HG03045 (cell line): Measurements from ENCODE around the gene TTC28.
"Not testable (repeated sequence)": the region's sequence is repeated elsewhere in the genome, so short reads cannot be mapped to it uniquely, and the experiment has no call there.

Experiments used
- ATAC-seq: cut with Tn5 transposase; IDR thresholded peaks from one replicate; pipeline ENCODE4 v1.9.1; 2021; ENCODE audit warnings: mild to moderate bottlenecking, moderate library complexity; ENCODE audit not compliant: unreplicated experiment

TTC28 gene

DNA sequence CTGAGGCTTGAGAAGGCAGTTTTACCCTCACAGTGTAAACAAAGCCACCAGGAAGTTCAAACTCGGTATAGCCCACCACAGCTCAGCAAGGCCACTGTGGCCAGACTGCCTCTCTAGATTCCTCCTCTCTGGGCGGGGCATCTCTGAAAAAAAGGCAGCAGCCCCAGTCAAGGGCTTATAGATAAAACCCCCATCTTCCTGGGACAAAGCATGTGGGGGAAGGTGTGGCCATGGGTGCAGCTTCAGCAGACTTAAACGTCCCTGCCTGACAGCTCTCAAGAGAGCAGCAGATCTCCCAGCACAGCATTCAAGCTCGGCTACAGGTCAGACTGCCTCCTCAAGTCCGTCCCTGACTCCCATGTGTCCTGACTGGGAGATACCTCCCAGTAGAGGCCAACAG, 69.7 kb downstream of the TTC28 start:
- no peak for ATAC-seq

- no peak for ATAC-seq
Observed at GRCh38 chr22:28608546-28608945, 71.1 kb downstream of the TTC28 start.

- no peak for ATAC-seq
Observed at GRCh38 chr22:28607795-28608194, 71.8 kb downstream of the TTC28 start.

DNA sequence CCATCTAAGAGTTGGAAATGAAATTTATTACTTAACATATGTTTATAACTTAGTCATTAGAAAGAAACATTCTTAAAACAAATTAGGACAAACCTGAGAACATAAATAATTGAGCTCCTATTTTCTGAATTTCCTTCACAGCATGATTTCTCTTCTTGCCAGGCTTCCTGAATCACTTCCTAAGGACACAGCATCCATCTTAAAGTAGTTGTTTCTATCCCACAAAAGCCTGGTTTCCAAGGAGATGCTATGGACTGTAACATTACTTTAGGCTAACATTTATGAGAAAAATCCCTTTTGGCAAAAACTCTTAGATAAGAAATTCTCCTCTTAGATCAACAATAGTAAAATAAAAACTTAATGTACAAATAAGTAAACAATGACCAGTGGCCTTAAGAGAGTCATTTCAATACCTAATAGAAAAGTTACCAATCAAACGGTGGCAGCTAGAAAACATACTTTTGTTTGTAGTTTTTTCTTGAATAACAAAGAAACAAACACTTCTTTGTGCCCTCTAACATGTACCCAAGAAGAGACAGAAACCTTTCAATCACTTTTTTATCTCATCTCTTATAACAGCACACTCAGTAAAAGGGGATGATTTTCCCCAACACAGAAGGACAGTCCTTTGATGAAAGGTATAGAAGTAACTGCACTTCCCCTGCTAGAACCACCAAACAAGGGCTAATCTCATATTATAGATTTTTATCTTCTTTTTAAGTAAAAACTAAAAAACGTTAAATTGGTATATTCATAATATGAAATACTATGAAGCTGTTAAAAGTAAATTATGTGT, 74.5 kb downstream of the TTC28 start:
- no peak for ATAC-seq

DNA sequence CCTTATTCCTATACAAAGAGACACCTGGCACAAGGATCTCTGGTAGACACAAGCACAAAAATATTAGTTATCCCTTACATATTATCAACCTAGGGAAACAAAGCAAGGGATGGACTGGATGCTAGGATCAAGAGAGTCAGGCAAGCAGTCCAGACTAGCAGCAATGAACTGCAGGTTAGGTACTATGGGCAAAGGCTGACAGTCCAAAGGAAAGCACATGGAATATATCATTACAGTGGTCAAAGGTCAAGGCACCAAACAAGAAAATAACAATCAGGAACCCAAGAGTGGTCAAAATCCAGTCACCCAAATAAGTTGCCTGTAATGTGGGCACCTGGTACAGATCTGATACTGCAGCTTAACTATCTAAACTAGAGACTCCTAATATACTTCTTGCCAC, 77.7 kb downstream of the TTC28 start:
- ATAC-seq: no peak

DNA sequence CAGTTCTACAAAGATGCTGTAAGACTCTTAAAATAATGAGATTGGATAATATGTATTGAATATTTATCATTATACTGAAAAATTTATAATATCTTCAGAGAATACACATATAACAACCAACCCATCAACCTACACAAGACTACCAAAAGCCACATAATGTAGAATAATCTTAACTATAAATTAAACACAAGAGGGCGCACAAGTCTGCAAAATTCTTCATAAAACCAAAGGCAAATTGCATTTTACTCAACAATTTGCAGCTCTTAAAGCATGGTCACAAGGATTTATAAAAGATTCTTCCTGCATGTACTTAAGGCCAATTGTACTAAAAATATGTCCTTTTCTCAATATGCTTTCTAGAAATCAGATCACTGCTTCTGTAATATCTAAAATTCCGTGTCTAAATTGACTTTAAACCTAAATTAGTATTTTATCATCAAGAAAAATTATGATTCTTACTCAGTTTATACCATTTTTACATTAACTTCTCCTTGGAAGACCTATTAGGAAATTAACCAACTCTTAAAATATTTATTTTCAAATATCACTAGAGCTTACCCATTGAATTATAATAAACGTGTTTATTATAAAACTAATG, 79.0 kb downstream of the TTC28 start:
- ATAC-seq: no peak

DNA sequence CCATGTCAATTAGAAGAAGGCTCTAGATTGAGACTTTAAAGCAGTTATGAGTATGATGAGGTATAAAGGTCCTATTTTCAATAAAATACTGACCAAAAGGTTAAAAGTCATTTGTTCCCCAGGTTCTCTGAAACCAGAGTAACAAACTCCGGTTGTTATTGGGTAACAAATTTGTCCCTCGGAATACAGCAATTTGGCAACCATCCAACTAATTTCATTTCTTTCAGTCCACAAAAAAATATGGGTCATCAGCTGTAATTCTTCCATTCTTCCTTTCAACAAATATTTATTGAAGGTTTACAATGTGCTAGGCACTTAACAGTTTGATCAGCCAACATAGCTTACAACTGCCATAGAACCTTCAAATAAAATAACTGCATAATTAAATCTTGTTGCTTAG, 79.9 kb downstream of the TTC28 start:
- ATAC-seq: no peak

DNA sequence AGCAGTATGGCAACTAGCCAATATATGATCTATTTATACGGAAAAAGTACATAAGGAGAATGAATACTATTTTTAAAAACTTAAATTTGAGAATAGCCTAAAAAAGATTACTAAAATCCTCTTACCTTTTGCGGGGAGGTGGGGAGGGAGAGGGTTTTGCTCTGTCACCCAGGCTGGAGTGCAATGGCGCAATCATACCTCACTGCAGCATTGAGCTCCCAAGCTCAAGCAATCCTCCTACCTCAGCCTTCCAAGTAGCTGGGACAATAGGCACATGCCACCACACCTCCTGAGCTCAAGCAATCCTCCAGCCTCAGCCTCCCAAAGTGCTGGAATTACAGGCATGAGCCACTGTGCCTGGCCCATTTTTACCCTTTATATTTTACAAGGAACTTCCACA, 82.0 kb downstream of the TTC28 start:
- ATAC-seq: no peak

DNA sequence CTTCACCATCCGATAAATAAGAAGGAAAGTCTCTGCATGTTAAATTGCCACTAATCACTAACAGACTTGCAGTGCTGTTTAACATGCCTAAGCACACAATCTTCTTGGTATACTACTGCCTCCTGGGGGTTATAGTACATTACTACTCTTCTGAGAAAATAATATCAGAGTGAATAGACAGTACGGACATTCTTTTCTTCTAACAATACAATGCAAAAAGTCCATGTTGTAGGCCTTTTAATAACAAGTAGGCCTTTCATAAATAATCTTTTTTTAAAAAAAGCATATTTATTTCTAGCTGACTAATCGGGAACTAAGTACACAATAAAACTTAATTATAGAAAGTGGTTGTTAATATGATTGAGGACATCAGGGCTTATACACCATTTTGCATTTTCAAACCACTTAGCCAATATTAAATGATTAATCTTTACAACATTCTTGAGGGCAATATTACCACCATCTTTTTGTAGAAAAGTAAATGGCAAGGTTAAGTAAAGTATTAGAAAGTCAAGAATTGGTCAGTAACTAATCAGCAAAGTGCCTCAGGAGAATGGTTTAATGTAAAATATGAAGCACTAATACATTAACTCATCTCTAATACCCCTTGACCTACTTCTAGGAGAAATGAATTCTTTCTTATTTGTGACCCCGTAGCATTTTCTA, 84.7 kb downstream of the TTC28 start:
- ATAC-seq: no peak

DNA sequence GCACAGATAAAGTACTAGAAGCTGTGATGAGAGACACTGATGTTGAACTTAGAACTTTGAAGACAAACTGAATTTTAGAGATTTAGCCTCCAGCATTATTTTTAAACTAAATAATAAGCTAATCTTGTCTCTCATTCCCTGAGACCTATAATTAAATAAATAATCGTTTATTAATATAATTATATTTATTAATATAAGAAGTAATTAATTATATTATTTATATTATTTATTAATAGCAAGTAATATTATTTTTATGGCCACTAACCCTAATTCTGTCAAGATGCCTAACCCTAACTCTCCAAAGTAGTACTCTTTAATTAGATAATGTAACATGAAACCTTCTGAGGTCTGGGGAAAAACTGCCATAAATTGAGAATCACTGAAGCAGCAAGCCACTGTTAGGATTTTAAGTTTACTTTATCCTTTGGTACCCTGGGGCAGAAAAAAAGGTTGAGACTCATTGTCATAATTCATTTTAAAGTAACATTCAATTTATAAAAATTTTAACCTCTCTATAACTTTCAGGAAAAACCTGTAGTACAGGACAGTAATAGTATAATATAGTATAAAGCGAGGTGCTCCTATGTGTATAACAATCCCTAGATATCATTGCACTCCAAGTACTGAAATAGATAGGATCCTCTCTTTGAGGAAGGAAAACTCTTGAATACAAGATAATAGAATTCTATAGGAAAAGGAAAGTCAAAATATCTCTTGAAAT, 85.4 kb downstream of the TTC28 start:
- no peak for ATAC-seq

DNA sequence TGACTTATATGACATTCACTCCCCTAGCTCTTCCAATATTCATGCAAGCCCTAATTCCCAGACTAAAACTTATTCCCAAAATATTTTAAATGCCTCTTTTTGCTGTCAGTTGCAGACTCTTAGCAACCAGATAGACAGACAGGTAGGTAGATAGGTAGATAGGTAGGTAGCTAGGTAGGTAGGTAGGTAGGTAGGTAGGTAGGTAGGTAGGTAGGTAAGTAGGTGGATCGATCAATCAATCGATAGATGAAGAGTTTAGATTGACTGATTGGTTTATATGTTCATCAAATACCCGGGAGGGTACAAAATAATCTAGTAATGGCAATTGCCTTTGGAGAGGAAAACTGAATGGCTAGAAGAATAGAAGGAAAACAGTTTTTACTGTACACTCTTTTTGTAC, 86.3 kb downstream of the TTC28 start:
- ATAC-seq: no peak

GRCh38 chr22:28589102-28589750, 90.4 kb downstream of the TTC28 start:
- ATAC-seq: no peak

GRCh38 chr22:28585324-28585723, 94.3 kb downstream of the TTC28 start:
- ATAC-seq: no peak

- no peak for ATAC-seq
Observed at GRCh38 chr22:28582806-28583205, 96.8 kb downstream of the TTC28 start.

DNA sequence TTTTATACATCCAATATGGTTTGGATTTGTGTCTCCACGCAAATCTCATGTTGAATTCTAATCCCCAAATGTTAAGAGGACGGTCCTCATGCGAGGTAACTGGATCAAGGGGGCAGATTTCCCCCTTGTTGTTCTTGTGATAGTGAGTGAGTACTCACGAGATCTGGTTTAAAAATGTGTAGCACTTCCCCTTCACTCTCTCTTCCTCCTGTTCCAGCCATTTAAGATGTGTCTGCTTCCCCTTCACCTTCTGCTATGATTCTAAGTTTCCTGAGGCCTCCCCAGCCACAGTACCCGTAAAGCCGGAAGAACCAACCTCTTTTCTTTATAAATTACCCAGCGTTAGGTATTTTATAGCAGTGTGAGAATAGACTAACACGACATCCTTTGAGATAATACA, 98.6 kb downstream of the TTC28 start:
- ATAC-seq: no peak

- ATAC-seq: no peak
Observed at GRCh38 chr22:28576162-28576561, 103.5 kb downstream of the TTC28 start.

- no peak for ATAC-seq
Observed at GRCh38 chr22:28574159-28574788, 105.4 kb downstream of the TTC28 start.

- ATAC-seq: no peak
Observed at GRCh38 chr22:28570696-28571373, 108.8 kb downstream of the TTC28 start.

- not testable (repeated sequence) for ATAC-seq
Observed at GRCh38 chr22:28568974-28569373, 110.7 kb downstream of the TTC28 start.

GRCh38 chr22:28568099-28568498, 111.5 kb downstream of the TTC28 start:
- ATAC-seq: no peak
